IMR-90 (cell line): Measurements from ENCODE around the gene FXYD6. TPM values are rescaled to one million over a fixed set of nuclear protein-coding genes. Genes with fewer than 3 reads are reported as not detected.

Source experiments
- ATAC-seq: fragments of 200-7000 bp; cut with Tn5 transposase; 2 replicates; pipeline ENCODE4 v1.9.1; 2020; ENCODE audit warnings: low read depth, mild to moderate bottlenecking, moderate library complexity
- BruUV-seq: library from RNA; stranded (reverse); fragments of 400-500 nt; replicated peaks from 2 replicates; lab custom pipeline; 2021; lab: Mats Ljungman, UMichigan
- CTCF ChIA-PET: fragments of 300-600 bp; formaldehyde crosslinking; extraction: SDS; loops from one replicate; lab custom pipeline; 2021; ENCODE audit warnings: antibody characterized with exemption; lab: Yijun Ruan, JAX
- POLR2A ChIA-PET: fragments of 300-600 bp; sonication (Branson Sonifier 250); formaldehyde crosslinking; loops from one replicate; lab custom pipeline; 2022; ENCODE audit warnings: antibody characterized with exemption; ENCODE audit not compliant: unreplicated experiment; lab: Charles Lee
- DNase-seq: peaks from one replicate; pipeline ENCODE4 v3.0.0; 2013
- H2AFZ ChIP-seq: replicated peaks from 2 replicates; pipeline ENCODE3; 2013; ENCODE audit warnings: low read length, mild to moderate bottlenecking; ENCODE audit not compliant: poor library complexity
- H2AK5ac ChIP-seq: 2 replicates; pipeline ENCODE4 v1.6.1; 2013; ENCODE audit warnings: low read depth, low read length, inconsistent platforms
- H2AK9ac ChIP-seq: replicated peaks from 2 replicates; pipeline ENCODE3; 2013; ENCODE audit warnings: mild to moderate bottlenecking, low read depth, low read length, moderate library complexity; ENCODE audit not compliant: poor library complexity
- H2BK120ac ChIP-seq: 2 replicates; pipeline ENCODE4 v1.6.1; 2013; ENCODE audit warnings: low read depth, low read length, inconsistent platforms
- H2BK15ac ChIP-seq: 3 replicates; pipeline ENCODE4 v1.6.1; 2013; ENCODE audit warnings: low read depth, low read length, inconsistent platforms
- H2BK20ac ChIP-seq: 2 replicates; pipeline ENCODE4 v1.6.1; 2013; ENCODE audit warnings: low read depth, mild to moderate bottlenecking, inconsistent platforms, low read length, moderate library complexity
- H2BK5ac ChIP-seq: 2 replicates; pipeline ENCODE4 v1.6.1; 2013; ENCODE audit warnings: mild to moderate bottlenecking, low read depth, low read length, inconsistent platforms; ENCODE audit not compliant: poor library complexity, severe bottlenecking
- H3K14ac ChIP-seq: replicated peaks from 2 replicates; pipeline ENCODE4 v1.6.1; 2013; ENCODE audit warnings: low read depth, low read length, inconsistent platforms
- H3K18ac ChIP-seq: 2 replicates; pipeline ENCODE4 v1.6.1; 2013; ENCODE audit warnings: low read depth, low read length, control low read depth
- H3K23ac ChIP-seq: 2 replicates; pipeline ENCODE4 v1.6.1; 2013; ENCODE audit warnings: low read depth, low read length, inconsistent platforms
- H3K27ac ChIP-seq: 2 replicates; pipeline ENCODE4 v1.5.1; 2013; ENCODE audit warnings: mild to moderate bottlenecking, control low read depth, low read length; ENCODE audit not compliant: insufficient read depth
- H3K27me3 ChIP-seq: 2 replicates; pipeline ENCODE4 v1.6.1; 2013; ENCODE audit warnings: low read length; ENCODE audit not compliant: control insufficient read depth, insufficient read depth
- H3K36me3 ChIP-seq: 2 replicates; pipeline ENCODE4 v1.6.1; 2013; ENCODE audit warnings: low read length, mixed read lengths; ENCODE audit not compliant: control insufficient read depth, insufficient read depth
- H3K4ac ChIP-seq: 2 replicates; pipeline ENCODE4 v1.6.1; 2013; ENCODE audit warnings: low read depth, low read length, inconsistent platforms
- H3K4me1 ChIP-seq: 2 replicates; pipeline ENCODE4 v1.6.1; 2013; ENCODE audit warnings: low read length, mixed read lengths; ENCODE audit not compliant: control insufficient read depth, insufficient read depth
- H3K4me2 ChIP-seq: 2 replicates; pipeline ENCODE4 v1.6.1; 2013; ENCODE audit warnings: low read depth, mild to moderate bottlenecking, control low read depth, low read length, moderate library complexity
- H3K4me3 ChIP-seq: 2 replicates; pipeline ENCODE4 v1.5.1; 2013; ENCODE audit warnings: low read depth, mild to moderate bottlenecking, control low read depth, low read length, moderate library complexity; ENCODE audit not compliant: insufficient read depth
- H3K56ac ChIP-seq: 2 replicates; pipeline ENCODE4 v1.6.1; 2013; ENCODE audit warnings: low read length, inconsistent platforms; ENCODE audit not compliant: insufficient read depth; ENCODE audit errors: extremely low read depth
- H3K79me1 ChIP-seq, 2 experiments: 2 replicates each; pipeline ENCODE4 v1.6.1; 2013; ENCODE audit warnings: low read length in 2 of 2, inconsistent platforms in 1 of 2, low read depth in 1 of 2
- H3K9ac ChIP-seq: 2 replicates; pipeline ENCODE4 v1.6.1; 2013; ENCODE audit warnings: low read depth, low read length, control low read depth
- H3K9me1 ChIP-seq: 2 replicates; pipeline ENCODE4 v1.6.1; 2013; ENCODE audit warnings: low read length, inconsistent platforms; ENCODE audit not compliant: insufficient read depth
- H3K9me3 ChIP-seq: 2 replicates; pipeline ENCODE4 v1.6.1; 2013; ENCODE audit warnings: low read length; ENCODE audit not compliant: control insufficient read depth, insufficient read depth
- H4K20me1 ChIP-seq: 2 replicates; pipeline ENCODE4 v1.6.1; 2013; ENCODE audit warnings: low read length, inconsistent platforms; ENCODE audit not compliant: insufficient read depth
- H4K5ac ChIP-seq: 2 replicates; pipeline ENCODE4 v1.6.1; 2013; ENCODE audit warnings: mild to moderate bottlenecking, low read depth, low read length, control low read depth
- H4K8ac ChIP-seq, 2 experiments: 2 replicates each; pipeline ENCODE4 v1.6.1; 2013; ENCODE audit warnings: low read depth in 2 of 2, low read length in 2 of 2, control low read depth in 1 of 2, inconsistent platforms in 1 of 2
- H4K91ac ChIP-seq: 2 replicates; pipeline ENCODE4 v1.6.1; 2013; ENCODE audit warnings: low read depth, low read length, inconsistent platforms; ENCODE audit not compliant: insufficient read depth
- CEBPB ChIP-seq: IDR thresholded peaks from 2 replicates; pipeline ENCODE4 v1.6.1; 2012; ENCODE audit warnings: low read depth, low read length, improper control_type of control experiment
- FOS ChIP-seq: fragments of 150-350 bp; IDR thresholded peaks from 2 replicates; pipeline ENCODE4 v1.6.1; 2016; ENCODE audit warnings: low read depth, low read length
- WGBS, 2 experiments: methylation state at CpG; one replicate each; pipeline versions ENCODE4 v1.1.5 to v1.1.7; 2013; ENCODE audit warnings: missing lambda C conversion rate in 2 of 2; ENCODE audit not compliant: insufficient read length in 1 of 2; ENCODE audit errors: extremely low coverage in 2 of 2; 5-methylcytosine and 5-hydroxymethylcytosine counted together
- dilution Hi-C: fragments of 300-500 bp; cut with HindIII; formaldehyde crosslinking; loops from one replicate; pipeline ENCODE4 v1.14.3; 2018; ENCODE audit warnings: low sequenced_read_pairs; ENCODE audit not compliant: unreplicated experiment
- in situ Hi-C: fragments of 300-500 bp; cut with MboI; formaldehyde crosslinking; loops from 3 replicates; pipeline ENCODE4 v1.14.3; 2019; ENCODE audit warnings: low sequenced_read_pairs, inconsistent platforms, mixed read lengths
- intact Hi-C: fragments of 100-400 bp; cut with micrococcal nuclease; formaldehyde crosslinking; loops from 2 replicates; pipeline ENCODE4 v1.10.0; 2022
- polyA plus RNA-seq, 3 experiments: library from polyadenylated mRNA; depleted of rRNA; stranded (reverse); fragments of >200 nt; gene quantifications; 2 replicates each; pipeline ENCODE4 v1.2.3, GENCODE V29; 2012; ENCODE audit warnings: low replicate concordance in 1 of 3
- total RNA-seq: library from RNA; depleted of rRNA; stranded (reverse); fragments of >200 nt; gene quantifications from 2 replicates; pipeline ENCODE4 v1.2.3, GENCODE V29; 2012

FXYD6 gene
- total and polyA plus RNA-seq, 2 of the 4 experiments (the other 2 are of a cell fraction): 0.32 TPM; not detected in 1

GRCh38 chr11:117857734-117858414, 18.6 kb downstream of the FXYD6 start:
- Histone ChIP-seq H3K9me3 (no peaks in the 10 kb centered on the region), H3K4ac (no peak overlapping the region), H2BK120ac (no peak overlapping the region), H2BK5ac (no peak overlapping the region), H3K18ac (no peak overlapping the region), H3K9me1 (no peaks in the 10 kb centered on the region), H3K23ac (no peak overlapping the region), H3K9ac (no peak overlapping the region), H2BK20ac (no peak overlapping the region), H3K56ac (no peak overlapping the region), H4K8ac (no peak overlapping the region), H2AK5ac (no peak overlapping the region), H3K14ac (no peak overlapping the region), H3K4me2 (no peak overlapping the region), H2AFZ (no peak overlapping the region), H2BK15ac (no peak overlapping the region), H4K5ac (no peak overlapping the region), H3K36me3 (no peaks in the 10 kb centered on the region), H3K4me1 (no peaks in the 10 kb centered on the region), H3K27me3 (peaks cover 8% of the 10 kb centered on the region), H4K91ac (no peak overlapping the region), H3K79me1 (no peaks in the 10 kb centered on the region), H3K27ac (no peak overlapping the region), H3K4me3 (no peak overlapping the region), H4K20me1 (no peaks in the 10 kb centered on the region), H2AK9ac (no peak overlapping the region)
- 49% methylated on average over 4 of the region's 11 CpGs; no CpG with 5 or more reads in 1 of the 2 experiments for WGBS, 2 experiments
- dilution Hi-C loops (no loop called here), in situ Hi-C loops (no loop called here), intact Hi-C loops (no loop called here)
- ATAC-seq: no peak
- CTCF ChIA-PET: no interaction called here
- POLR2A ChIA-PET: no interaction called here
- TF ChIP-seq FOS (no peak), CEBPB (no peak)
- no TSS peak for BruUV-seq
- no peak for DNase-seq
